OCI-LY7 (cell line): Measurements from ENCODE around the gene RBM15. TPM values are rescaled to one million over a fixed set of nuclear protein-coding genes. Genes with fewer than 3 reads are reported as not detected.

Experiments used
- BruUV-seq: library from RNA; stranded (reverse); fragments of 400-500 nt; replicated peaks from 2 replicates; lab custom pipeline; 2021; lab: Mats Ljungman, UMichigan
- CTCF ChIA-PET: fragments of 300-600 bp; sonication (Branson Sonifier 250); formaldehyde crosslinking; loops from one replicate; lab custom pipeline; 2022; ENCODE audit warnings: antibody characterized with exemption; ENCODE audit not compliant: unreplicated experiment; lab: Charles Lee
- POLR2A ChIA-PET: fragments of 300-600 bp; sonication (Branson Sonifier 250); formaldehyde crosslinking; loops from one replicate; lab custom pipeline; 2022; ENCODE audit warnings: antibody characterized with exemption; lab: Charles Lee
- DNase-seq: peaks from one replicate; pipeline ENCODE4 v3.0.0-alpha.2; 2015; ENCODE audit warnings: low spot score
- H2AFZ ChIP-seq: fragments of 200-600 bp; sonication (generic), shearing (Covaris generic); 2 replicates; pipeline ENCODE4 v1.6.1; 2014; ENCODE audit warnings: mild to moderate bottlenecking, antibody characterized with exemption, low read length, moderate library complexity
- H3K27ac ChIP-seq: fragments of 200-600 bp; sonication (generic); 2 replicates; pipeline ENCODE4 v1.5.1; 2014; ENCODE audit warnings: mixed run types, low read depth, mild to moderate bottlenecking, moderate library complexity, low read length, inconsistent platforms; ENCODE audit not compliant: poor library complexity, severe bottlenecking
- H3K36me3 ChIP-seq: fragments of 200-600 bp; sonication (generic); 2 replicates; pipeline ENCODE4 v1.6.1; 2014; ENCODE audit warnings: mild to moderate bottlenecking, antibody characterized with exemption, low read length, moderate library complexity, mixed read lengths; ENCODE audit not compliant: insufficient read depth
- H3K4me1 ChIP-seq: fragments of 200-600 bp; sonication (generic); 2 replicates; pipeline ENCODE4 v1.5.1; 2014; ENCODE audit warnings: mild to moderate bottlenecking, low read length; ENCODE audit not compliant: insufficient read depth, poor library complexity, severe bottlenecking
- H3K4me2 ChIP-seq: fragments of 200-600 bp; sonication (generic); 2 replicates; pipeline ENCODE4 v1.6.1; 2014; ENCODE audit warnings: mild to moderate bottlenecking, low read length
- H3K4me3 ChIP-seq: fragments of 200-600 bp; sonication (generic); 2 replicates; pipeline ENCODE4 v1.5.1; 2014; ENCODE audit warnings: mild to moderate bottlenecking, low read depth, low read length; ENCODE audit not compliant: poor library complexity, severe bottlenecking
- H3K79me2 ChIP-seq: fragments of 200-600 bp; sonication (generic); 2 replicates; pipeline ENCODE4 v1.6.1; 2016; ENCODE audit warnings: low read depth, mild to moderate bottlenecking, low read length, moderate library complexity, mixed read lengths; ENCODE audit not compliant: insufficient read depth
- H3K9me2 ChIP-seq: fragments of 200-600 bp; sonication (generic); 2 replicates; pipeline ENCODE4 v1.6.1; 2016; ENCODE audit warnings: mild to moderate bottlenecking, low read length, mixed read lengths; ENCODE audit not compliant: insufficient read depth
- H3K9me3 ChIP-seq: fragments of 200-600 bp; sonication (generic); 2 replicates; pipeline ENCODE4 v1.6.1; 2014; ENCODE audit warnings: mild to moderate bottlenecking, mixed run types, low read length, mixed read lengths
- H4K20me1 ChIP-seq: fragments of 200-600 bp; sonication (generic); 2 replicates; pipeline ENCODE4 v1.6.1; 2014; ENCODE audit warnings: mild to moderate bottlenecking, antibody characterized with exemption, low read length, moderate library complexity, mixed read lengths; ENCODE audit not compliant: insufficient read depth
- CTCF ChIP-seq: fragments of 200-600 bp; sonication (generic); conservative IDR thresholded peaks from 2 replicates; pipeline ENCODE4 v1.5.1; 2014; ENCODE audit warnings: mild to moderate bottlenecking, antibody characterized with exemption, low read length, moderate library complexity, mixed read lengths
- EZH2phosphoT487 ChIP-seq: fragments of 200-600 bp; sonication (generic); IDR thresholded peaks from 2 replicates; pipeline ENCODE4 v1.6.1; 2018; ENCODE audit warnings: low read depth, borderline replicate concordance, mild to moderate bottlenecking, mixed run types, antibody characterized with exemption, low read length, moderate library complexity, mixed read lengths
- intact Hi-C: fragments of 100-400 bp; cut with micrococcal nuclease; formaldehyde crosslinking; loops from one replicate; pipeline ENCODE4 v1.10.0; 2022; ENCODE audit not compliant: unreplicated experiment
- total RNA-seq, 2 experiments: library from RNA; depleted of rRNA in 1 of 2; stranded (reverse); fragments of >200 nt in 1 of 2; shearing (Covaris generic) in 1 of 2; gene quantifications; 2 replicates each; pipeline ENCODE4 v1.2.3, GENCODE V29; 2014 to 2022

Gene RBM15
- total RNA-seq, 2 experiments from 2014 or later: 119 to 221 TPM

GRCh38 chr1:110390692-110391245, 51.6 kb downstream of the RBM15 start, which contains the start of gene SLC16A4:
TSS of gene SLC16A4 (minus strand) at chr1:110391026. CDS start at chr1:110389323, 1,703 bp downstream.
- Histone ChIP-seq H3K9me2 (no peaks in the 10 kb centered on the region), H3K36me3 (peaks cover 54% of the 10 kb centered on the region), H3K4me3 (no peak within 1 kb of the TSS), H4K20me1 (no peaks in the 10 kb centered on the region), H2AFZ (no peak within 1 kb of the TSS), H3K27ac (no peak within 1 kb of the TSS), H3K79me2 (no peaks in the 10 kb centered on the region), H3K4me2 (no peak within 1 kb of the TSS; the same call in 1 of the 2 replicates), H3K4me1 (peaks cover 22% of the 10 kb centered on the region), H3K9me3 (no peaks in the 10 kb centered on the region)
- TF ChIP-seq EZH2phosphoT487 (no peak), CTCF (no peak)
- intact Hi-C loops: no loop called here
- CTCF ChIA-PET: interaction anchor here (1.0 kb wide), 1 partner anchor 8 kb away, joined by 4 read pairs; no protein-coding TSS in a partner anchor
- no TSS peak for BruUV-seq
- POLR2A ChIA-PET: no interaction called here
- no peak for DNase-seq

GRCh38 chr1:110393286-110393685, 54.1 kb downstream of the RBM15 start:
- Histone ChIP-seq H3K36me3 (peaks cover 58% of the 10 kb centered on the region), H3K4me2 (no peak overlapping the region), H3K79me2 (no peaks in the 10 kb centered on the region), H3K9me3 (no peaks in the 10 kb centered on the region), H3K27ac (no peak overlapping the region), H3K9me2 (no peaks in the 10 kb centered on the region), H2AFZ (no peak overlapping the region), H4K20me1 (no peaks in the 10 kb centered on the region), H3K4me1 (peaks cover 2% of the 10 kb centered on the region), H3K4me3 (no peak overlapping the region)
- TF ChIP-seq CTCF: no peak
- TF ChIP-seq EZH2phosphoT487: no peak
- CTCF ChIA-PET: no interaction called here
- no TSS peak for BruUV-seq
- intact Hi-C loops: no loop called here
- no peak for DNase-seq
- POLR2A ChIA-PET: interaction anchor here (1.0 to 1.7 kb wide), 4 partner anchors 8 to 36 kb away, joined by 3 to 7 read pairs (median 3); no protein-coding TSS in a partner anchor
